NAMALWA (cell line): ENCODE data around the gene MIF.
"Not testable (repeated sequence)": the region's sequence is repeated elsewhere in the genome, so short reads cannot be mapped to it uniquely, and the experiment has no call there.

Experiments used
- DNase-seq: peaks from one replicate; pipeline ENCODE4 v3.0.0-alpha.2; 2015; ENCODE audit warnings: low spot score

The MIF gene

DNA sequence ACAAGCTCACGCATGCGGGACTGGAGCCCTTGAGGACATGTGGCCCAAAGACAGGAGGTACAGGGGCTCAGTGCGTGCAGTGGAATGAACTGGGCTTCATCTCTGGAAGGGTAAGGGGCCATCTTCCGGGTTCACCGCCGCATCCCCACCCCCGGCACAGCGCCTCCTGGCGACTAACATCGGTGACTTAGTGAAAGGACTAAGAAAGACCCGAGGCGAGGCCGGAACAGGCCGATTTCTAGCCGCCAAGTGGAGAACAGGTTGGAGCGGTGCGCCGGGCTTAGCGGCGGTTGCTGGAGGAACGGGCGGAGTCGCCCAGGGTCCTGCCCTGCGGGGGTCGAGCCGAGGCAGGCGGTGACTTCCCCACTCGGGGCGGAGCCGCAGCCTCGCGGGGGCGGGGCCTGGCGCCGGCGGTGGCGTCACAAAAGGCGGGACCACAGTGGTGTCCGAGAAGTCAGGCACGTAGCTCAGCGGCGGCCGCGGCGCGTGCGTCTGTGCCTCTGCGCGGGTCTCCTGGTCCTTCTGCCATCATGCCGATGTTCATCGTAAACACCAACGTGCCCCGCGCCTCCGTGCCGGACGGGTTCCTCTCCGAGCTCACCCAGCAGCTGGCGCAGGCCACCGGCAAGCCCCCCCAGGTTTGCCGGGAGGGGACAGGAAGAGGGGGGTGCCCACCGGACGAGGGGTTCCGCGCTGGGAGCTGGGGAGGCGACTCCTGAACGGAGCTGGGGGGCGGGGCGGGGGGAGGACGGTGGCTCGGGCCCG, at the start of gene MIF:
TSS of gene MIF (plus strand) at position 439 of the 765 bp plus-strand sequence. CDS start at position 531, 92 bp downstream.
- peak; percentile 98 for DNase-seq

DNA sequence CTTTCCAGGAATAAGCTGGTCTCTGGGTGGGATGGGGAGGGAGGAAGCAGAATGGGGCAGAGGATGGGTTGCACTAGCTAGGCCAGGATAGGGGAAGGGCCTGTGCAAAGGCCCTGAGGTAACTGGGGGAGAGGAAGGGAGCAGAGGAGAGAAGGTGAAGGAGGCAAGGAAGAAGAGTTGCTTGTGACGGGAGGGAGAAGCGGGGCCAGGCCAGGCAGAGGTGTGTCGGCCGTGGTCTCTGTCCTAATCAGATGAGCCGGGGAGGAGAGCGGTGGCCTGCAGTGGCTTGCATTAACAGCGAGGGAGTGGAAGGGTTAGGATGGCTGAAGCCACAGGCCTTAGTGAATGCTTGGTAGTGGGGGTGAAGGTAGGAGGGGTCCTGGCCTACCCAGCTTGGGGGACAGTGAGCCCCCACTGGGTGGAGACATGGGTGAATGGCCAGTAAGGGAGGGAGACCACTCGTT, 49.4 kb upstream of the MIF start:
- no peak for DNase-seq

DNA sequence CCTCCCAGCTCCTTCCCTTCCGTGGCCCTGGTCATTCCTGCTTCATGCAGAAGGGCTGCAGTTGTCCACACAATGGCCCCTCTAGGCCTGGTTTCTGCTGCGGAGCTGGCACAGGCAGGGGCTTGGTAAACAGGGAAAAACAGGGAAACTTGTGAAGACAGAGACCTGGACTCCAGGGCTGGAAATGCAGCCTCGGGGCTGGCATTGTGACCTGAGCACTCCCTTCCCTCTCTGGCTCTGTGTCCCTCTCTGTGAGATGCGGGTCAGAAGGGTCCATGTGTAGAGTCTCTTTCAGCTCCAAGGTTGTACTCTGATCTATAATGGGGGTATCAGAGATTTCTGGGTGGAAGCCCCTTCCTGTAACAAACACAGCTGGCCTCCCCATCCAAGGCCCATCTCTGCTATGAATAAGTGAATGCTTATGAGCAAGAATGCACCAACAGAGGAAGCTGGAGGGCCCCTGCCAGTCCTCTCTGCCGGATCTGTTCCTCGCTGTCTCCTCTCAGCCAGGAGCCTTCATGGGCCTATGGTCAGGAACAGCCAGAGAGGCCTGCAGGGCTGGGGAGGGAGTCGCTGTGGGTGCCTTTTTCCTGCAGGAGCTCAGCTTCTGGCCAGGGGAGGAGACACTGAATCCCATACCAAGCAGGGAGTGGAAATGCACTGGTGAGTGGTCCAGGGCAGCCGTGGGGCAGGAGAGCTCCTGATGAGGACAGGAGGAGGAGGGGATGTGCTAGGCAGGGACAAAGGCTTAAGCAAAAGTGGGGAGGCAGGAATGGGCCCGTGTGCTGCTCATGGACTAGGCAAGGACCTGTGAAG, 48.7 kb upstream of the MIF start:
- DNase-seq, result no peak

DNA sequence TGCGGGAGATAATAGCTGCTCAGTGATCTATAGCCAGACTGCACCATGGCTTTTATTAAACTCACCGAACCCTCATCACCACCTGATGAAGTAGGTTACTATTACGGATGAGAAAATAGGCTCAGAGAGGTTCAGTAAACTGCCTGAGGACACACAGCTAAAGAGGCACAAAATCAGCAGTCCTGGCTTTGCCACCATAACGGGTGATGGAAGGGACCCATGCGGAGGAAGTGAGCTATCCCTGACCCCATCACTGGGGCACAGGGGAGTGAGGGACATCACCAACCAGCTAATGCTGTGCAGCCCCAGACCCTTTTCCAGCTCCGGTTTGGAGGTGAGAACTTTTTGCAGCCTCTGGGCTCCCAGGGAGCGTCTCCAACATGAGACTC, 48.1 kb upstream of the MIF start:
- peak; percentile 33 for DNase-seq

DNA sequence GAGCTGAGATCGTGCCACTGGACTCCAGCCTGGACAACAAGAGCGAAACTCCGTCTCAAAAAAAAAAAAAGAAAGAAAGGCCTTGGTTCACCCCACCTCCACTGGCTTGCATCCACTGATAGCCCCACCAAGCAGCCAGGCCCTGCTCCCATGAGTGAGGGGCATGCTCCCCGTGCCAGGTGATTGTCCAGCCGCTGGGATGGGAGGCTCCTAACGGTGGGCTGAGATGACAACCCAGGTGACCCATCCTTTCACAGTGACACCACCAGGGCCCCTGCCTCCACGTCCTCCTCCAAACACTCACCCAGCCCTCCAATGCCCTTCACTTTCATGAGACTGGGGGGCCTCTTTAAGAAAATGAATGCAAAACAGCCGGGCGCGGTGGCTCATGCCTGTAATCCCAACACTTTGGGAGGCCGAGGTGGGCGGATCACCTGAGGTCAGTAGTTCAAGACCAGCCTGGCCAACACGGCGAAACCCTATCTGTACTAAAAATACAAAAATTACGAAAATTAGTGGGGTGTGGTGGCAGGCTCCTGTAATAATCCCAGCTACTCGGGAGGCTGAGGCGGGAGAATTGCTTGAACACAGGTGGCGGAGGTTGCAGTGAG, 46.8 kb upstream of the MIF start:
- DNase-seq, result no peak

DNA sequence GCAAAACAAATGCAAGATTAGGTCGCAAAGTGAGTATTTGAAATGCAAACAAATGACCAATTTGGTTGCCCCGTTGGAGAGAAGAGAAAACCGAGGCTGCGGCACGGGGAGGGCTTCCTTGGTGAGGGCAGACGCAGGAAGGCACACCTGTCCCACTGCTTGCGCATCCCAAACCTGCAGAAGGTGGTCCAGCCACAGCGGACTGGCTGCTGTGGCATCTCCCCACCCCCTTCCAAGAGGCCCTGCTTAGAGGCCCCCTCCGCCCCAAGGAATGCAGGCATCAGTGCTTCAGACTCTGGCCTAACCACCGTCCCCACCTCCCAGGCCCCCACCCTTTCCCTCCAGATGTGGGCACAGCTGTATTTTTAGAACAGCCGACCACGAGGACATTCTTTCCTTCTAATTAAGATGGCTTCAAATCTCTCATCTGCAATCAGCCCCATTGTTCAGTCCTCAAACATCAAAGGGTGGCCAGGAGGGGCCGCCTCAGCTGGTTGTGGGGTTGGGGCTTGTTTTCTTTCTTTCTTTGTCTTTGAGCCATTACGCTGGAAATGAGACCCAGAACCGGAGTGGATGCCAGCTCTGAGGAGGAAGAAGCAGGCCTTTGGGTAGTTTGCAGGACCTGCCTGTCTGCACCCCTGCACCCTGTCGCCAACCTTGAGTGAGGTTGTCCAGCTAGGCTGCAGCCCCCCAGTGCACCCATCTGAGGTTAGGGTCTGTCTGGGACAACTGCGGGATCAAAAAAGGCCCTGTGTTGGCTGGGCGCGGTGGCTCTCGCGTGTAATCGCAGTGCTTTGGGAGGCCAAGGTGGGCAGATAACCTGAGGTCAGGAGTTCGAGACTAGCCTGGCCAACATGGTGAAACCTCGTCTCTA, 46.0 kb upstream of the MIF start:
- peak; percentile 74 for DNase-seq

DNA sequence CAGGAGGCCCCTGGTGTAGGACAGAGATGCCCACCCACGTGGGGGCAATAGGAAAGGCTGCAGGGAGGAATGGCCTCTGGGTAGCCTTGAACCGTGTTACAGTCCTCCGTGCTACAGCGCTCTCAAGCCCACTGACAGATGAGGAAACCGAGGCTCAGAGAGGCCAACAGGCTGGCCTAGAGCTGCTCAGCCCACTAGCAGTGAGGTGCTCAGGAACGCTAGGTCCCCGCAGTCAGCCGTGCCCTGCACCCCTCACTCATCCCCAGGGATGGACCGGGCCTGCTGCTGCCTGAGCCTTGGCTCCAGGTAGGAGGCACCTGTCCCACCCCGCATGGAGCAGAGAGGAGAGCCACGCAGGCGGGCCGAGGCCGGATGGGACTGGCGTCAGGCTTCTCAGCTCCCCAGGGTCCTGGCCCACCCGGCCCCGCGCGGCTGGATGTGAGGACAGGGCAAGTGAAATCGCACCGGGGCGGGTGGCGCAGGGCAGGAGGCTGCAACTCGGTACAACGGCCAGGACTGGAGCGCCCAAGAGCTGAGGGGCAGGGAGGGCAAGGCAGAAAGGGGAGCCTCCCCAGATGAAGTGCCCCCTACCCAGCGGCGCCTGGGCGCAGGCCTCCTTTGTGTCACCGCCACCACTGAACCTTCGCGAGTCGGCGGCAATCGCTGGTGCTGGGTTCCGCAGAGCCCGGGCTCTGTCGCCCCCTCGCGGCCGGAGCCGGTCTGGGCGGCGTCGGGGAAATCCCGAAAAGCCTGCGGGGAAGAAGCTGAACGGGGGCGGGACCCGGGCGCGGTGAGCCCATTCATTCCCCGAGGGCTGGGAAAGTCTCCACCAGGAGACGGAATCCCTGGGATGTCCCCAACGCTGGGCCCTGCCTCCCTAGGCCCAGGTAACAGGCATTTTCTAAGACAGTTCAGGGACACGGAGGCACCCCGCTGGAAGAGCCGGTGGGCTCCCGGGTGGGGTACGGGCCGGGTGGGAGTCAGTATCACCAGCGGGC, 44.9 kb upstream of the MIF start:
- peak; percentile 84 for DNase-seq

DNA sequence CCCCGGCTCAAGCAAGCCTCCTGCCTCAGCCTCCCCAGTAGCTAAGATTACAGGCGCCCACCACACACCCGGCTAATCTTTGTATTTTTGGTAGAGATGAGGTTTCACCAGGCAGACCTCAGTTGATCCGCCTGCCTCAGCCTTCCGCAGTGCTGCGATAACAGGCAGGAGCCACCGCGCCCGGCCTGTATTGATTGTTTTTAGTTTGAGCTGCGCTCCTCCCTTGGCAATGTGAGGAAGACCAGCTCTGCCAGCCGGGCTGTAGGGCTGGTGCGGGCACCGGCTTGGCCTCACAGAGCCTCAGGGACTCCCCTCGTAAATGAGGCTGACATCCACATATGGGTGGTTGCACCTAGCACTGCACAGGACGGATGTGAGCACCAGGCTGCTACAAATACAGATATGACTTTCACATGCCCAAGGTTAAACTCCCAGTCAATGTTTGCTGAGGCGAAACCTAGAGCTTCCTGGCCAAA, 44.0 kb upstream of the MIF start:
- DNase-seq, result no peak

DNA sequence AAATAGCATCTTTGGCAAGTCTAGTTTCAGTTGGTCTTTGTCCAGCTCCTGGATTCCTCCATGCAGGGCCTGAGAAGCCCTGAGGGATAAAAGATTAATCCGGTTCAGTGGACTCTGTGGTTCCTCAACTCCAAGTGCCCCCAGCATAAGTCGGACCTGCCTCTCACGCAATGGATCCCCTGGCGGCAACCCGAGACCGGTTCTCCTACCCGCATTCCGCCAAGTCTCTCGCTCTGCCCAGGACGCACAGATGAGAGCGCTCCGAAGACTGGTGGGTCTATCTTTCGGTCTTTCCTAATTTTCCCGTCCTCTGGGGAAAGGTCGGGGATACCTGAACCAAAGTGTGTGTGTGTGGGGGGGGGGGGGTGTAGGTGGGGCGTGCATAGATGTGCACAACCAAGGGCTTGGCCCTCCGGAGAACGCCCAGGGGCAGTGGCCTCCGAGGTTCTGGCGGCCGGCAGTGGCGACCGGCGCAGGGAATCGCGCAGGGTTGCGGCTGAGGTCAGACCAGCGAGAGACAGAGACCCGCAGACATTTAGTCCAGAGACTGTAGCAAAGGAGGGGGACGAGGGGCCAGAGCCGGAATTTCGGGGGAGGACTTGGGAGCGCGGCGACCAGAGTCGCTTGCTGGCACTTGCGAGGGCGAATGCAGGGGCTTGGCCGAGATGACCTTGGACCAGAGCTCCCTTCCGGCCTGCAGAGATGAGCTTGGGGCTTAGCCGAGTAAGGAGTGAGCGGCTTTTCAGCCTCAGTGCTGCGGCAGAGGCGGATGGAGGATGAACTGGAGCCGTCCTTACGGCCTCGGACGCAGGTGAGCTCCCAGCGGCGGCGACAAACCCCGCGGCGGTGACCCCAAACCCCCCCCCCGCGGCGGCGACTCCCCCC, 37.2 kb upstream of the MIF start:
- peak; percentile 48 for DNase-seq

DNA sequence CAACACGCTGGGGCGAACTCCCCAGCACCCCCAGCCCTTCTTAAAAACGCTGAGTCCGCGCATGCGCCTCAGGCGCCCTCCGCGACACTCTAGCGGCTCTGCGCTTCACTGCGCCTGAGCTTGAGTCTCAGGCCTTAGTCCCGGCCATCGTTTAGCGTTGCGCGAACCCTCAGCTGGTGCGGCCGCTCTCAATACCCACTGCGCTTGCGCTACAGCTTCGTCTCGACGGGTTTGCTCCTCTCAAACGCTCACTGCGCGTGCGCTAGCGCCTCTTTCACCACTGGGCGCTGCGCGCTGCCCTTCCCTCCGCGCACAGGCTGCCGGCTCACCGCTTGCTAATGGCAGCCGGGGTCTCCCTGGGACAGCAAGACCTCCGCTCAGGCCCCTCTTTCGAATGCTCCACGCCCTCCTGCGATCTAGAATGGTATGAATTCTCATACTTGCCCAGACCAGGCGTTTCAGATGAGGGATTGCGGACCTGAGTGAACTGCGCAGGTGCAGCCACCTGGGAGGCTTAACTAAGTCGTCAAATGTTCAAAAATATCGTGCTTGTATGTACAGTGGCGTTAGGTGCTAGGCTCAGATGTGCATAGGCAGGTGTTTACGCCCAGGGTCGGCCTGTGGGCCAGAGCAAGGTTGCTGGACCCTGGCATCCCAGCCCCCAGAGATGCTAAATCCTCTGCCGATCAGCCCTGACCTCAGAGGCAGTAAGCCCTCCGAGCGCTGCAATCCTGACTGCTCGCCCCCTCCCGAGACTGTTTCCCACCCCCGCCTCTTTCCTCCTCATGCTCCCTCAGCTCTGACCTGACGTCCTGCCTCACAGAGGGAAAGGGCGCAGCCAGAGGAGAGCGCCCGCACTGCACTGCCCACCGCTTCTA, 36.3 kb upstream of the MIF start, which contains the start of gene SLC2A11:
TSS of gene SLC2A11 (plus strand) at position 270 of the 878 bp plus-strand sequence. CDS start at position 395, 125 bp downstream.
- peak; percentile 99 for DNase-seq

DNA sequence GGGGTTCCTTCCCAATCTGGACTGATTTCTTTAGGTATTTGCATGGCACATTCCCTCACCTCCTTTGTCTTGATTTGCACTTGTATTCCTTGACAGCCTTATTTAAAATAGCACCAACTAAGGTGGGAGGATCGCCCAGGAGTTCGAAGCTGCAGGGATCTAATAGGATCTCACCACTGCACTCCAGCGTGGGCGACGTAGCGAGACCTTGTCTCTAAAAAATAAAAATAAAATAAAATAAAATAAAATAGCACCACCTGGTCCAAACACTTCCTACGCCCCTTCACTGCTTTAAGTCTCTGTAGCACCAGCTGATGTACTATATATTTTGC, 35.7 kb upstream of the MIF start:
- DNase-seq, result no peak

DNA sequence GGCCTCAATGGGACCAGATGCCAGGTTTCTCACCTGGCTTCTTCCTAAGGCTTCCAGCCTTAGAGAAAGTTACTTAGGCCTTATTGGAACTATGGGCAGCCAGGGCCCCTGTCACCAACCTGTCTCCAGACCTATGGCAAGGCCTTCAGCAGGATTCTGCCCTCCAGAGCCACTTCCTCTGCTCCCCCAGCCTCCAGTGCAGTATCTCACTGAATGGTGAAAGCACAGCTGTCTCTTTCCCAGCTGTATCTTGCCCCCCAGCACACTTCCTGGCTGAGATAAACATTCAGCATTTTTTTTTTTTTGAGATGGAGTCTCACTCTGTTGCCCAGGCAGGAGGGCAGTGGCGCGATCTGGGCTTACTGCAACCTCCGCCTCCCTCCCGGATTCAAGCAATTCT, 35.0 kb upstream of the MIF start:
- no peak for DNase-seq

DNA sequence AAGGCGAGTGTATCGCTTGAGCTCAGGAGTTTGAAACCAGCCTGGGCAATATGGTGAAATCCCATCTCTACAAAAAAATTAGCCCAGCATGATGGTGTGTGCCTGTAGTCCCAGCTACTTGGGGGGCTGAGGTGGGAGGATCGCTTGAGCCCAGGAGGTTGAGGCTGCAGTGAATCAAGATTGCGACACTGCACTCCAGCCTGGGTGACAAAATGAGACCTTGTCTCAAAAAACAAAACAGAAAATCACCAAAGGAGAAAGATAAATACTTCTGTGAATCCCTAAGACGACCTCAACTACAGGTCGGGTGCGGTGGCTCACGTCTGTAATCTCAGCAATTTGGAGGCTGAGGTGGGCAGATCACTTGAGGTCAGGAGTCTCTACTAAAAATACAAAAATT, 34.0 kb upstream of the MIF start:
- not testable (repeated sequence) for DNase-seq

DNA sequence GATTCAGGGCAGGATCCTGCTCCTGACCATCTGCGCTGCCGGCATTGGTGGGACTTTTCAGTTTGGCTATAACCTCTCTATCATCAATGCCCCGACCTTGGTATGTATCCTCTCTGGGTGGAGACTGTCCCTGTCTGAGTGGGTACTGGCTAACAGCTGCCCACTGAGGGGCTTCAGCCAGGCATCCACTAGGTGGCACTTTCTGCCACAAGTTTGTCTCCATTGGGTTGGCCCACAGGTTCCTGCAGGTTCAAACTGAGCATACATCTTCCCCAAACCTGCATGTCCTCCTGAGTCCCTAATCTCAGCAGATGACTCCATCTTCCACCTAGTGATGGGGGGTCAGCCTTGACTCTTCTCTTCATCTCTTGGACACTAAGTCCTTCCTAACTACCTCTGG, 32.1 kb upstream of the MIF start:
- DNase-seq, result peak; percentile 73

DNA sequence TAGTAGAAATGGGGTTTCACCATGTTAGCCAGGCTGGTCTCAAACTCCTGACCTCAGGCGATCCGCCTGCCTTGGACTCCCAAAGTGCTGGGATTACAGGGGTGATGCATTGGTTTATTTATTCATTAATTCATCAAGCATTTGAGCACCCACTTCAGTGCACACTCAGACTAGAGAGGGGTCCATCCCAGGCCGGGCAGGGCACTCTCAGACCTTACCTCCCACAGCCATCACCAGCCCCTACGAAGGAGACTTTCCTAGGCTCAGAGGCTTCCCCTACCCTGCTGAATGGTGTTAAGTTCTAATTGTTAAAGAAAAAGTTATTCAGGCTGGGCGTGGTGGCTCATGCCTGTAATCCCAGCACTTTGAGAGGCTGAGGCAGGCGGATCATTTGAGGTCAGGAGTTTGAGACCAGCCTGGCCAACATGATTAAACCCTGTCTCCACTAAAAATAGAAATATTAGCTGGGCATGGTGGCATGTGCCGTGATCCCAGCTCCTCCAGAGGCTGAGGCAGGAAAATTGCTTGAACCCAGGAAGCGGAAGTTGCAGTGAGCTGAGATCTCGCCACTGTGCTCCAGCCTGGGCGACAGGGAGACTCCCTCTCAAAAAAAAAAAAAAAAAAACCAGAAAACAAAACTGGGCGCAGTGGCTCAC, 29.6 kb upstream of the MIF start:
- DNase-seq, result not testable (repeated sequence)

DNA sequence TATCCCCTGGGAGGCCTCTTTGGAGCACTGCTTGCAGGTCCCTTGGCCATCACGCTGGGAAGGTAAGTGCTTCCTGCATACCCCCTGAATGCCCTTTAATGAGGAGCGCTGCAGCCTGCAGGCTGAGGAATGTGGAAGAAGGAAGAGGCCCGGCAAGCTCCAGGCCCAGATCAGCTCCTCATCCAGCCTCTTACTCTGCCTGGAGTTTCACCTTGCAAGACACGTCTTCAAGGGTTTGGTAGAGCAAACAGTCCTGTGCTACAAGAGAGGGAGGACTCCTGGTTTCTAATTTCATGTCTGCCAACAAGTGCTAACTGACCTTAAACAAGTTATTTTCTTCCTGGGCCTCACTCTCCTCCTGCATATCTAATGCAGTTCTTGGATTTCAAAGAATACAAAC, 25.6 kb upstream of the MIF start:
- DNase-seq, result no peak

DNA sequence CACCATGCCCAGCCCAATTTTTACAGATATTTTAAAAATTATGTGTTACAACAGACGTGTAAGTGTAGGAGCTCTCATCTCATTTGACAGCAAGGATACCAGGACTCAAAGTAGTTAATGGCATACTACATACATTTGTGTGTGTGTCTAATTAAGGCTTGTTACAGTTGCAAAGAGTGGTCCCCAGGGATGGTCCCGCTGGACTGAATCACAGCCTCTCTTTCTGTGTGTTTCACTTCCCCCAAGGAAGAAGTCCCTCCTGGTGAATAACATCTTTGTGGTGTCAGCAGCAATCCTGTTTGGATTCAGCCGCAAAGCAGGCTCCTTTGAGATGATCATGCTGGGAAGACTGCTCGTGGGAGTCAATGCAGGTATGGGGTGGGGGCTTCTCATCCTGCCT, 19.3 kb upstream of the MIF start:
- no peak for DNase-seq

DNA sequence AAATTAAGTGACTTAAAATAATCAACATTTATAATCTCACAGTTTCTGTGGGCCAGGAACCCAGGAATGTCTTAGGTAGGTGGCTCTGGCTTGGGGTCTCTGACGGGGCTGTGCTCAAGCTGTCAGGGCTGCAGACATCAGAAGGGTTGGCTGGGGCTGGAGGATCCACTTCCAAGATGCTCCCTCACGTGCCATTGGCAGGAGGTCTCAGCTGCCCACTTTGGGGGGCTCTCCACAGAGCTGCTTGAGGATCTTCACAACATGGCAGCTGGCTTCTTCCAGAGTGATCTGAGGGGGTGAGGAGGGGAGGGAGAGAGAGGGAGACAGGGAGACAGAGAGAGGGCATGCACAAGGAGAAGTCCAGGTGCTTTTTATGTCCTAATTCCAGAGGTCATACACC, 18.4 kb upstream of the MIF start:
- no peak for DNase-seq
